GM21825 (cell line): ENCODE measurements around the gene ARNT2.

Experiments used
- ATAC-seq: cut with Tn5 transposase; IDR thresholded peaks from one replicate; pipeline ENCODE4 v1.9.1; 2021; ENCODE audit warnings: mild to moderate bottlenecking, moderate library complexity; ENCODE audit not compliant: unreplicated experiment

The ARNT2 gene

DNA sequence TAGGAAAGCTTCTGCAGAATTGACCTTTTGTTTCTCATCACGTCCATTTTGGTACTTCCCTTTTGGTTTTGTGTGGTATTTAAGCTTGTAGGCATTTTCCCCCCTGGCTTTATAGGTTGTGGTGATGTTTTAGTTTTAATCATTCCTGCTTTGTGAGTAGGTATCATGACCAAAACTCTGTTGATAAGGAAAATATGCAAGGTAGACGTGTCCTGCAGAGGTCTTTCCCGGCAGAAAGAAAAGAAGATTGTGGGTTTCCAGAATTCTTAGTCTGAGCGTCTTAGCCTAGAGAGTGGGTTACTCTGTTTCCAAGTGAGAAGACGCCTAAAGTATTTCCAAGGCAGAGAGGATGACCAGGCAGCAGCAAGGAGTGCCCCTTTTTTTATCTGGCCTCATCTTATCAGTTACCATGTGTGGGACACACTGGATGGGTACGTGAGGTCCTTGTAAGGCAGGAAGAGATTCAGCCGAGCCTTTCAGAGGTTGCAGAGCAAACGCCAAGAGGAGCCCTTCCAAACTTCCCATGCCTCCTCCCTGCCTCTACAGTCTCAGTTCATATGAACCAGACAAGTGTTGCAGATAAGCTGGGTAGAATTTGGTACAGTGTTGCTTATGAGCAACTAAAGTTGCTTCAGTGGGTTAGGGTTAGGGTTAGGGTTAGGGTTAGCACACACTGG is 58.8 kb downstream of the ARNT2 start:
- no peak for ATAC-seq

DNA sequence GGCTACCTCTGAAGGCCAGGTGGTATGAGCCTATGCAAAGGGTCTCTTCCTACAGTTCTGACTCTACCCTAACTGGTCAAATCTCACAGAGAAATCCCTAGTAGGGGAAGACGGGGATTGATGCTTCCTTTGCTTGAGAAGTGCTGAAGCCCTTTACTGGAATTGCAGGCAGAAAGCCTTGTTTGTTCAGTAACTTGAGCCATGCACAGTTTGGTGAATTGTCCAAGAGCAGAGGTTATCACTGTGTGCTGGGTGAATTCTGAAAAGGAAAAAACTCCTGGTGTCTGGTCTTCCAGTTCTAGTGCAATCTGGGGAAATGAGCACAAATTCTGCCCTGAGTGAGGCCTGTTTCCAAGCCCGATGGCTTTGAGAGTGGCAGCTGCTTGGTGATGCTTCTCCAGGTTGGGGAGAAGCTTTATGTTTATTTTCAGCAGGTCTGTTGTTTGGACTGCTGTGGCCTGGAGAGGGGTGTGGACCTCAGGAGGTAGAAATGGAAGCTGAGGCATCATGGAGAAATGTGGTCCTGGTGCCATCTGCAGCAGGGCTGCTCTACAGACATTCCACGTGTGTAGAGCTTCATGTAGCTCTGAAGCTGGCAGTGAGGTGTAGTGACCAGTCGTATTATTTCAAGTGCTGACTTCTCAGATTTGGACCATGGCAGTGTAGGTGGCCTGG is 60.9 kb downstream of the ARNT2 start:
- ATAC-seq: no peak

- no peak for ATAC-seq
Measured at GRCh38 chr15:80465626-80466005, 61.4 kb downstream of the ARNT2 start.

DNA sequence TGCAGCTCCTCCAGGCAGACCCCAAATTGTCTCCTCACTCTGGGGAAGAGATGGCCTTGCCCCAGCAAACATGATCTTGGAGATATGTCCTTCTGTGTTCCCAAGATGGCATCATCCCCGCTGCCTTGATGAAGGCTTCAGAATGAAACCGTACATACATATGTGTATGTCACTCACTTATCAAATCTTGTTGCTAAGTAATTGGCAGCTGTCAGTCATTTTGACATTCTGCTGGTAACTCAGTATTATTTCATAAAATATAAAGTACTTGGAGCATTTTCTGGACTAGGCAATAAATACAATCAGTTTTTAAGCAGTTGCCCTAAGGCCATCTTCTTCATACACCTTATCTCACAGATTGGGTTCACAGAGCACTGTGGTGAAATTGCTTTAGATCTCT is 62.4 kb downstream of the ARNT2 start:
- no peak for ATAC-seq

DNA sequence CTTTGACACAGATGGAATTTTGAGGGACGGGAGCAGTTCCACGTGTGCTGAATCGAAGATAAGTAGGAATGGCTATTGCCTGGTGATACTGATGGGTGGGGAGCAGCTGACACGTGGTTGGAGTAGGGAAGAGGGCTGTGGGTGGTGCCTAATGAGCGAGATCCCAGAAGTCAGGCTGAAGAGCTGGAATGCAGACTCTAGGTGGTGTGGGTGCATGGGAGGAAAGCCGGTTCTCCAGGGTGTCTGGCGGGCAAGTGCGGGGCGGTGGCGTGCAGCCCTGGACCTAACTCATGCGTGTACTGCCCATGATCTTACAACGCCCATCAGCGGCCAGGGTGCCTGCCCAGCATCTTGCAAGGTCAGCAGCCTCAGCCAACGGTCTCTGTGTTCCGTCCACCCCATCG is 63.1 kb downstream of the ARNT2 start:
- no peak for ATAC-seq

- ATAC-seq: no peak
Measured at GRCh38 chr15:80468796-80469195, 64.6 kb downstream of the ARNT2 start.

GRCh38 chr15:80471881-80472280 is 67.7 kb downstream of the ARNT2 start:
- ATAC-seq: no peak

DNA sequence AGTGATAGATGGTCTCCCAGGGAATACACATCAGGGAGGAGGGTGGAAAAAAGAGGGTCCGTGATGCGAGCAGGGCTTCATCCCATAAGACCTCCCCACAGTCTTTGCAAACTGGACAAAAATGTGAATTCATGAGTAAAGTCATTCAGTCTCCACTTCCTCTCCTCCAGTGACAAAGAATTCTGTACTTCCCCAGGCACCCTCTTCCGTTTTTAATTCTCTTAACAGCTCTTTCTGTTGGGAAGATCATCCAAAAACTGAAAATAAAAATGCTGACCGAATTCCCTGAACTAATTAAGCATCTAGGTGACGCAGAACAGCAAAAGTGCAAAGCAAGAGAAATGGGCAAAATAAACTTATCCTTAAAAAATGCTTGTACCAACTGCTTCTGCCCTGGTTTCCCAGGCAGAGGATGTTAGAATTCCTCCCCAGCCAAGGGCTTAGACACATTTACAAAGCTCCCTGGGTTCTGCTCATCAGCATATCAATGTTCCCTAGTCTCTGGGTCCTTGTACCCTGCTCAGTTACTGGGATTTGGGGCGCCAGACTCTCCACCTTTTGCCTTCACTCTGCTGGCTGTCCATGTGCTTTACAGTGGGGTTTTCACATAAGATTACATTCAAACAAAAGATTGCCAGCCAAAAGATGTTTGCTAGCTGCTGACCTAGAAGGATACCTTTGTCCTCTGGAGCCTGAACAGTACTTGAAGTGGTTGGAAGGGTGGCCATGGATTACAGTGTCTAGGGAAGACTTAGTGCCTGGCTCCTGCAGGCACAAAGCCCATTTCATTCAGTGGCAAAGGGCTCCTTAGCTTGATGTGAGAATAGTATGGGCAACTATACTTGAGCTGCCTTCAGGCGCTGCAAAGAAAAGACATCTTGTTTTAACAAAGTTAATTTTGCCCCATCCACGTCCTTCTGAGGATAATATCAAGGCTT is 69.4 kb downstream of the ARNT2 start:
- ATAC-seq: no peak

GRCh38 chr15:80474224-80475215 is 70.3 kb downstream of the ARNT2 start:
- ATAC-seq: no peak

- no peak for ATAC-seq
Measured at GRCh38 chr15:80475572-80475971, 71.4 kb downstream of the ARNT2 start.

DNA sequence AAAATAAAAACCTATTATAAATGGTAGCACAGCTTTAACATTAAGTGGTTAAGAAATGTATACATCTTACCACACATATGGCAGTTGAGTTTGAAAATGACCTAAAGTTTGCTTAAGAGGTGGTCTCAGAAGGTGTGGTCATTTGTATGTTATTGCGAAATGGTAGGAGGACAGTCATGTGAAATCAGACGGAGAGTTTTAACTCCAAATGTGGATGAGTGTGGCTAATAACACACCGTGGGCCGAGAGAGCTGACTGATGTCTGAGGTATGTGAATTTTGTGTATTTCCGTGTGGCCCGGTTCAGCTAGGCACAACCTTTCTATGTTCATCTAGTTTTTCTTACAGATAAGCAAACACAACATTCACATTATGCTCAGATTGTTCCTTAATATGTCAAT is 71.9 kb downstream of the ARNT2 start:
- ATAC-seq: no peak

DNA sequence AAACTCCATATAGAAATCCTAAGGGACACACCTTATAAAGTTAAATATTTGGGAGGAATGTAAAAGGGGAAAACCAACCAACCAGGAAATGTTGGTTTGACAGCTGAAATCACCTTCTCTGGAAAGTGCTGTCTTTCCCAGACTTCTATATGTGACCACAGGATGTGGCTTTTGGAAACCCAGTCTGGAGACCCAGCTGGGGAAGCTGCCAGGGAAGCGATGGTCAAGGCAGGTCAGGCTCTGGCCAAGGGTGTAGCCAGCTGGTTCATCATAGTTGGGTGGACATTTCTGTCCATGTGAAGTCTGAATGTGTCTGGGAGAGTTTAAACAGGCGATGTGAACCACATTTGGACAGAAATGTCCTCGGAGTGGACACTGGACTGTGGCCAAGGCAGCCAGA is 73.9 kb downstream of the ARNT2 start:
- ATAC-seq: no peak

- ATAC-seq: no peak
Measured at GRCh38 chr15:80479191-80479590, 75.0 kb downstream of the ARNT2 start.

DNA sequence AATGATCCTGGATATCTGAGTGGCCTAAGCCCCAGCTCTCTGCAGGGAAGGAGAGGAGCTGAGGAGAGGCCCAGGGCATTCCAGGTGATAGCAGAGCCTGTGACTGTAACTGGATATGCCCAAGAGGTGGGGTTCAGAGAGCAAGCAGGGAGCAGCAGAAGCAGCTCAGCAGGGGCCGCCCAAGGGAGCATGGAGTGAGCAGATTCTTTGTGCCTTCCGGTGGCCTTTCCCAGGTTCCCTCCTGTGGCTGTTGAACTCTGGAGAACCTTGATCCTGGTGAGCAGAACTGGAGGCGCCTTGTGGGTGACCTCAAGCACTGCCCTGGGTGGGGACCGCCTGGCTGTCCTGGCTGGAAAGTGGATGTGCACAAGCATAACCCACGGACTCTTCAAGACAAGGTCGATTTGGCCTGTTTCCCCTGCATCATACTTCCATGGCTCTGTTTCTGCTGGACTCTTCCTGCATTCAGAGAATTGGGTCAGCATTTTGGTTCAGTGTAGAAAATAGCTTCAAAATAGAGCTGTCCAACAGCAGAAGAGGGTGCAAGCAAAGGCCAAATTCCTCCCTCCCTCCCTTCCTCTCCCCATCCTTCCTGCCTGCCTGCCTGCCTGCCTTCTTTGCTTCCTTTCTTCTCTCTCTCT is 76.1 kb downstream of the ARNT2 start:
- no peak for ATAC-seq

DNA sequence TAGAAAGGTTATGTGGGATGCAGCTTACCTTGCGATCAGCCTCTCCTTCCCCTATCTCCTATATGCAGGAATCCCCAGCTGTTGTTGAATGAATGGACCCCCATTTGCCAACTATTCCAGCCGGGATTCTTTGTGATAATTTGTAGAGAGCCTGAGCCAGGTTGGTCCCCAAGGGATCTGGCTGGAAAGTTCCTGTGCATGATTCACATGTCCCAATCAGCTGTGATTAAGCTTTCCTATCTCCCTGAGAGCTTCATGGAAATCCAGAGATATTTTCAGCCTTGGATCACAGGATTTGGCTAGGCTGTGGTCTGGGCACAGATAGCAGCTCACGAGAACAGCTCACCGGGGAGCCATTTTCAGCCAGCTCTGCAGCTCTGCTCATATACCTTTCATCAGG is 76.7 kb downstream of the ARNT2 start:
- no peak for ATAC-seq

- ATAC-seq: no peak
Measured at GRCh38 chr15:80482696-80483095, 78.5 kb downstream of the ARNT2 start.

- ATAC-seq: no peak
Measured at GRCh38 chr15:80483725-80484161, 79.6 kb downstream of the ARNT2 start.

DNA sequence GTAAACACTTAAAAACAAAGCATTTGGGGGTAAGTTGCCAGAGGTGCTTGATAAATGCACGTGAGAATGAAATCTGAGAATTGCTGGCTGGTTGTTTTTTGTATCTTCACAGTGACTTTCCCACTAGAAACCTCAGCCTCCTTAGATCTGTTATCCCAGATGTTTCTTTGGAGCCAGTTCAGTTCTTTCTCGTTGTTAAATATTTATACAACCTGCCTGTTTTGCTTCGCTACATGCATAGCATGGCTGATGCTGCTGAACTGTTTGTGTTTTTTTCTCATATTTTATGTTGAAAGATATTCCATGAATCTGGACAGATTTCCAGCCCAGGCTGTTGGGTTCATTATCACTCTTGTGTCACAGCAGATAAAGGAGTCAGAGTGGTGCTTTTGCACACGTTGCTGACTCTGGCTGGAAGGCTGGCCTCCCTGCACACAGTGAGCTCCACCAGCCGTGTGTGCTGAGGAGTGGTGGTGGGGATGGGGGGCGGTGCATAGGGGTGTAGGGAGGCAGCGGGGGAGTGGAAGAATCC is 80.2 kb downstream of the ARNT2 start:
- no peak for ATAC-seq

GRCh38 chr15:80485370-80486164 is 81.4 kb downstream of the ARNT2 start:
- no peak for ATAC-seq
